ENCODE data around the gene EFNA1. TPM values are rescaled to one million over a fixed set of nuclear protein-coding genes. Genes with fewer than 3 reads are reported as not detected.

EFNA1 gene
- total and polyA plus RNA-seq, 2 of the 13 experiments (the other 11 are each of a cell fraction or from before 2014, with no cell fraction given) = 81.8 to 874 TPM

DNA sequence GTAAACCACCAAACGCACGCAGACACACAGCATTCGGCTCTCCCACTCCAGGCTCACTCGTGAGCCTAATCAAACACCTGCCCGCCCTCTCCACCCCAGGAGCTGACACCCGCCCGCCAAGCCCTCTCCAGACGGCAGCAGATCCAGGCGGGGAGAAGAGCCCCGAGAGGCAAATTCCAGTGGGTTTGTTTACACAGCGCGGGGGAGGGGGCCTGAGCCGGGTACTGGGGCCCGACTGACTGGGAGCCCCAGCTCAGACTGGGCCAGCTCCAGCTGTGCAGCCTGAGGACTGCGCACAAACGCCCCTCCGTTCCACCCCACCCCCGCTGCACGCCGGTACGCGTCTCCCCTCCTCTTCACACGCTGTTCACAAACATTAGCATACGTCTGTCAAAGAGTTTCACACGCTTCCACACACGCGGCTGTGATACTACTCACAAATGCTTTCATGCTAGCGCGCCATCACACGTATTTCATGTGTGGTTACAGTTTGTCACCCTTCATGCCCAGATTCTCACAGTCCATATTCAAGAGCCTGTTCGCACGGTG lies 1.0 kb upstream of the EFNA1 start (continued):
- TF ChIP-seq, protein P1, sequence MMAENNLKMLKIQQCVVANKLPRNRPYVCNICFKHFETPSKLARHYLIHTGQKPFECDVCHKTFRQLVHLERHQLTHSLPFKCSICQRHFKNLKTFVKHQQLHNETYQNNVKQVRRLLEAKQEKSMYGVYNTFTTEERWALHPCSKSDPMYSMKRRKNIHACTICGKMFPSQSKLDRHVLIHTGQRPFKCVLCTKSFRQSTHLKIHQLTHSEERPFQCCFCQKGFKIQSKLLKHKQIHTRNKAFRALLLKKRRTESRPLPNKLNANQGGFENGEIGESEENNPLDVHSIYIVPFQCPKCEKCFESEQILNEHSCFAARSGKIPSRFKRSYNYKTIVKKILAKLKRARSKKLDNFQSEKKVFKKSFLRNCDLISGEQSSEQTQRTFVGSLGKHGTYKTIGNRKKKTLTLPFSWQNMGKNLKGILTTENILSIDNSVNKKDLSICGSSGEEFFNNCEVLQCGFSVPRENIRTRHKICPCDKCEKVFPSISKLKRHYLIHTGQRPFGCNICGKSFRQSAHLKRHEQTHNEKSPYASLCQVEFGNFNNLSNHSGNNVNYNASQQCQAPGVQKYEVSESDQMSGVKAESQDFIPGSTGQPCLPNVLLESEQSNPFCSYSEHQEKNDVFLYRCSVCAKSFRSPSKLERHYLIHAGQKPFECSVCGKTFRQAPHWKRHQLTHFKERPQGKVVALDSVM (CRISPR knock-in tag; IDR thresholded peaks at IDR 0.05) = no peak
- TF ChIP-seq ZNF572 (CRISPR knock-in tag; IDR thresholded peaks at IDR 0.05) = no peak
- TF ChIP-seq ZNF547 (CRISPR knock-in tag; IDR thresholded peaks at IDR 0.05) = no peak
- TF ChIP-seq ZNF34 (CRISPR knock-in tag; IDR thresholded peaks at IDR 0.05; ENCODE audit: borderline replicate concordance) = no peak
- TF ChIP-seq, protein P2, sequence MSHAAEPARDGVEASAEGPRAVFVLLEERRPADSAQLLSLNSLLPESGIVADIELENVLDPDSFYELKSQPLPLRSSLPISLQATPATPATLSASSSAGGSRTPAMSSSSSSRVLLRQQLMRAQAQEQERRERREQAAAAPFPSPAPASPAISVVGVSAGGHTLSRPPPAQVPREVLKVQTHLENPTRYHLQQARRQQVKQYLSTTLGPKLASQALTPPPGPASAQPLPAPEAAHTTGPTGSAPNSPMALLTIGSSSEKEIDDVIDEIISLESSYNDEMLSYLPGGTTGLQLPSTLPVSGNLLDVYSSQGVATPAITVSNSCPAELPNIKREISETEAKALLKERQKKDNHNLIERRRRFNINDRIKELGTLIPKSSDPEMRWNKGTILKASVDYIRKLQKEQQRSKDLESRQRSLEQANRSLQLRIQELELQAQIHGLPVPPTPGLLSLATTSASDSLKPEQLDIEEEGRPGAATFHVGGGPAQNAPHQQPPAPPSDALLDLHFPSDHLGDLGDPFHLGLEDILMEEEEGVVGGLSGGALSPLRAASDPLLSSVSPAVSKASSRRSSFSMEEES (CRISPR knock-in tag; IDR thresholded peaks at IDR 0.05) = no peak
- TF ChIP-seq FOSL1 (CRISPR knock-in tag; IDR thresholded peaks at IDR 0.05; ENCODE audit: borderline replicate concordance) = no peak
- TF ChIP-seq, protein P3, sequence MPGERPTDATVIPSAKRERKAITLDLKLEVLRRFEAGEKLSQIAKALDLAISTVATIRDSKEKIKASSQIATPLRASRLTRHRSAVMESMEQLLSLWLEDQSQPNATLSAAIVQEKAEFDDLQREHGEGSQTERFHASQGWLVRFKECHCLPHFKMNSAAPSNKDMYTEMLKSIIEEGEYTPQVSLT (CRISPR knock-in tag; IDR thresholded peaks at IDR 0.05; ENCODE audit: borderline replicate concordance, low read depth) = no peak
- no peak for TF ChIP-seq SMARCE1 (IDR thresholded peaks at IDR 0.05; ENCODE audit: borderline replicate concordance)
- TF ChIP-seq NONO (IDR thresholded peaks at IDR 0.05) = no peak
- no peak for TF ChIP-seq NONO (CRISPR knock-in tag; conservative IDR thresholded peaks at IDR 0.05)
- TF ChIP-seq, protein P4, sequence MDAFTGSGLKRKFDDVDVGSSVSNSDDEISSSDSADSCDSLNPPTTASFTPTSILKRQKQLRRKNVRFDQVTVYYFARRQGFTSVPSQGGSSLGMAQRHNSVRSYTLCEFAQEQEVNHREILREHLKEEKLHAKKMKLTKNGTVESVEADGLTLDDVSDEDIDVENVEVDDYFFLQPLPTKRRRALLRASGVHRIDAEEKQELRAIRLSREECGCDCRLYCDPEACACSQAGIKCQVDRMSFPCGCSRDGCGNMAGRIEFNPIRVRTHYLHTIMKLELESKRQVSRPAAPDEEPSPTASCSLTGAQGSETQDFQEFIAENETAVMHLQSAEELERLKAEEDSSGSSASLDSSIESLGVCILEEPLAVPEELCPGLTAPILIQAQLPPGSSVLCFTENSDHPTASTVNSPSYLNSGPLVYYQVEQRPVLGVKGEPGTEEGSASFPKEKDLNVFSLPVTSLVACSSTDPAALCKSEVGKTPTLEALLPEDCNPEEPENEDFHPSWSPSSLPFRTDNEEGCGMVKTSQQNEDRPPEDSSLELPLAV (CRISPR knock-in tag; conservative IDR thresholded peaks at IDR 0.05; ENCODE audit: low read depth) = no peak
- TF ChIP-seq PHB2 (IDR thresholded peaks at IDR 0.05; ENCODE audit: partially characterized antibody) = no peak
- TF ChIP-seq DR1 (CRISPR knock-in tag; IDR thresholded peaks at IDR 0.05) = no peak
- no peak for TF ChIP-seq ZBTB38 (CRISPR knock-in tag; IDR thresholded peaks at IDR 0.05)
- TF ChIP-seq, protein P5, sequence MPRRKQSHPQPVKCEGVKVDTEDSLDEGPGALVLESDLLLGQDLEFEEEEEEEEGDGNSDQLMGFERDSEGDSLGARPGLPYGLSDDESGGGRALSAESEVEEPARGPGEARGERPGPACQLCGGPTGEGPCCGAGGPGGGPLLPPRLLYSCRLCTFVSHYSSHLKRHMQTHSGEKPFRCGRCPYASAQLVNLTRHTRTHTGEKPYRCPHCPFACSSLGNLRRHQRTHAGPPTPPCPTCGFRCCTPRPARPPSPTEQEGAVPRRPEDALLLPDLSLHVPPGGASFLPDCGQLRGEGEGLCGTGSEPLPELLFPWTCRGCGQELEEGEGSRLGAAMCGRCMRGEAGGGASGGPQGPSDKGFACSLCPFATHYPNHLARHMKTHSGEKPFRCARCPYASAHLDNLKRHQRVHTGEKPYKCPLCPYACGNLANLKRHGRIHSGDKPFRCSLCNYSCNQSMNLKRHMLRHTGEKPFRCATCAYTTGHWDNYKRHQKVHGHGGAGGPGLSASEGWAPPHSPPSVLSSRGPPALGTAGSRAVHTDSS (CRISPR knock-in tag; conservative IDR thresholded peaks at IDR 0.05) = no peak
- no peak for TF ChIP-seq AKAP8 (CRISPR knock-in tag; IDR thresholded peaks at IDR 0.05)
- TF ChIP-seq GPN1 (CRISPR knock-in tag; IDR thresholded peaks at IDR 0.05; ENCODE audit: borderline replicate concordance) = no peak; the same call in 1 of the 2 replicates
- no peak for TF ChIP-seq SIX4 (CRISPR knock-in tag; IDR thresholded peaks at IDR 0.05)
- TF ChIP-seq, protein P6, sequence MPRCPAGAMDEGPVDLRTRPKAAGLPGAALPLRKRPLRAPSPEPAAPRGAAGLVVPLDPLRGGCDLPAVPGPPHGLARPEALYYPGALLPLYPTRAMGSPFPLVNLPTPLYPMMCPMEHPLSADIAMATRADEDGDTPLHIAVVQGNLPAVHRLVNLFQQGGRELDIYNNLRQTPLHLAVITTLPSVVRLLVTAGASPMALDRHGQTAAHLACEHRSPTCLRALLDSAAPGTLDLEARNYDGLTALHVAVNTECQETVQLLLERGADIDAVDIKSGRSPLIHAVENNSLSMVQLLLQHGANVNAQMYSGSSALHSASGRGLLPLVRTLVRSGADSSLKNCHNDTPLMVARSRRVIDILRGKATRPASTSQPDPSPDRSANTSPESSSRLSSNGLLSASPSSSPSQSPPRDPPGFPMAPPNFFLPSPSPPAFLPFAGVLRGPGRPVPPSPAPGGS (CRISPR knock-in tag; IDR thresholded peaks at IDR 0.05) = no peak
- 0 out of 2 replicates have a peak, but pooled peaks have one; percentile 63 for TF ChIP-seq TOPORS (CRISPR knock-in tag; IDR thresholded peaks at IDR 0.05)
- TF ChIP-seq MYC (CRISPR knock-in tag; IDR thresholded peaks at IDR 0.05; ENCODE audit: borderline replicate concordance) = no peak
- no peak for TF ChIP-seq CENPT (CRISPR knock-in tag; IDR thresholded peaks at IDR 0.05; ENCODE audit: low read depth)

All from HepG2 (cell line).